H9 (cell line): ENCODE measurements around the gene CADPS. TPM values are rescaled to one million over a fixed set of nuclear protein-coding genes. Genes with fewer than 3 reads are reported as not detected.

Experiments
- DNase-seq: peaks from one replicate; pipeline ENCODE4 v3.0.0-alpha.2; 2017
- H2AFZ ChIP-seq: one replicate; pipeline ENCODE4 v1.6.1; 2013; ENCODE audit warnings: mild to moderate bottlenecking, low read length, control low read depth, moderate library complexity
- H2AK5ac ChIP-seq: 2 replicates; pipeline ENCODE4 v1.6.1; 2013; ENCODE audit warnings: low read length, control low read depth, mixed read lengths; ENCODE audit not compliant: insufficient read length
- H2BK120ac ChIP-seq: one replicate; pipeline ENCODE4 v1.6.1; 2013; ENCODE audit warnings: low read depth, mild to moderate bottlenecking, low read length, control low read depth, inconsistent platforms; ENCODE audit not compliant: poor library complexity, severe bottlenecking
- H2BK12ac ChIP-seq: 2 replicates; pipeline ENCODE4 v1.6.1; 2013; ENCODE audit warnings: low read length, control low read depth, mixed read lengths, low read depth; ENCODE audit not compliant: insufficient read length
- H2BK15ac ChIP-seq: 2 replicates; pipeline ENCODE4 v1.6.1; 2013; ENCODE audit warnings: low read depth, low read length, control low read depth
- H2BK20ac ChIP-seq: one replicate; pipeline ENCODE4 v1.6.1; 2013; ENCODE audit warnings: low read depth, mild to moderate bottlenecking, low read length, control low read depth, inconsistent platforms; ENCODE audit not compliant: poor library complexity, severe bottlenecking
- H2BK5ac ChIP-seq: 2 replicates; pipeline ENCODE4 v1.6.1; 2013; ENCODE audit warnings: low read length, control low read depth, mixed read lengths; ENCODE audit not compliant: insufficient read length
- H3K14ac ChIP-seq: 2 replicates; pipeline ENCODE4 v1.6.1; 2013; ENCODE audit warnings: low read length, control low read depth; ENCODE audit not compliant: insufficient read depth
- H3K18ac ChIP-seq: 2 replicates; pipeline ENCODE4 v1.6.1; 2013; ENCODE audit warnings: low read depth, mild to moderate bottlenecking, mixed read lengths, low read length, control low read depth; ENCODE audit not compliant: insufficient read length
- H3K23ac ChIP-seq: 2 replicates; pipeline ENCODE4 v1.6.1; 2013; ENCODE audit warnings: low read length, control low read depth, mixed read lengths, low read depth; ENCODE audit not compliant: insufficient read length
- H3K23me2 ChIP-seq: 2 replicates; pipeline ENCODE4 v1.6.1; 2013; ENCODE audit warnings: low read depth, mild to moderate bottlenecking, mixed read lengths, low read length, control low read depth; ENCODE audit not compliant: insufficient read length, poor library complexity, severe bottlenecking
- H3K27ac ChIP-seq: 2 replicates; pipeline ENCODE4 v1.5.1; 2013; ENCODE audit warnings: low read length, control low read depth, mixed read lengths, low read depth; ENCODE audit not compliant: insufficient read length
- H3K27me3 ChIP-seq: 2 replicates; pipeline ENCODE4 v1.6.1; 2013; ENCODE audit warnings: low read length, control low read depth, inconsistent platforms; ENCODE audit not compliant: insufficient read depth
- H3K4ac ChIP-seq: 2 replicates; pipeline ENCODE4 v1.6.1; 2013; ENCODE audit warnings: low read depth, mild to moderate bottlenecking, control low read depth, inconsistent platforms, low read length, moderate library complexity
- H3K4me1 ChIP-seq: 2 replicates; pipeline ENCODE4 v1.6.1; 2013; ENCODE audit warnings: low read length, control low read depth, inconsistent platforms; ENCODE audit not compliant: insufficient read depth
- H3K4me2 ChIP-seq: 2 replicates; pipeline ENCODE4 v1.6.1; 2013; ENCODE audit warnings: low read length, control low read depth, mixed read lengths; ENCODE audit not compliant: insufficient read length, insufficient read depth
- H3K56ac ChIP-seq: 2 replicates; pipeline ENCODE4 v1.6.1; 2013; ENCODE audit warnings: low read depth, mild to moderate bottlenecking, mixed read lengths, low read length, control low read depth; ENCODE audit not compliant: insufficient read length
- H3K79me1 ChIP-seq: 2 replicates; pipeline ENCODE4 v1.6.1; 2013; ENCODE audit warnings: low read depth, mild to moderate bottlenecking, moderate library complexity, low read length, control low read depth, inconsistent platforms; ENCODE audit not compliant: insufficient read depth, poor library complexity, severe bottlenecking
- H3K79me2 ChIP-seq: 2 replicates; pipeline ENCODE4 v1.6.1; 2013; ENCODE audit warnings: low read length, control low read depth, inconsistent platforms; ENCODE audit not compliant: insufficient read depth
- H3K9ac ChIP-seq: 2 replicates; pipeline ENCODE4 v1.6.1; 2013; ENCODE audit warnings: low read length, control low read depth, mixed read lengths; ENCODE audit not compliant: insufficient read length; ENCODE audit errors: extremely low read depth
- H3K9me3 ChIP-seq: one replicate; pipeline ENCODE4 v1.6.1; 2013; ENCODE audit warnings: low read depth, low read length, inconsistent platforms; ENCODE audit not compliant: control insufficient read depth
- H3T11ph ChIP-seq: one replicate; pipeline ENCODE4 v1.6.1; 2013; ENCODE audit warnings: mild to moderate bottlenecking, low read length, control low read depth, inconsistent platforms
- H4K20me1 ChIP-seq: one replicate; pipeline ENCODE4 v1.6.1; 2013; ENCODE audit not compliant: control insufficient read depth, insufficient read length, insufficient read depth
- H4K5ac ChIP-seq: 2 replicates; pipeline ENCODE4 v1.6.1; 2013; ENCODE audit warnings: low read depth, mild to moderate bottlenecking, mixed read lengths, low read length, control low read depth; ENCODE audit not compliant: insufficient read length
- H4K8ac ChIP-seq: replicated peaks from 2 replicates; pipeline ENCODE4 v1.6.1; 2013; ENCODE audit warnings: low read length, control low read depth, mixed read lengths, low read depth; ENCODE audit not compliant: insufficient read length
- H4K91ac ChIP-seq: 2 replicates; pipeline ENCODE4 v1.6.1; 2013; ENCODE audit warnings: low read depth, mild to moderate bottlenecking, moderate library complexity, mixed read lengths, low read length, control low read depth; ENCODE audit not compliant: insufficient read length
- H3K27ac Mint-ChIP-seq, 3 experiments: 2 replicates in 2 of 3; 3 replicates in 1 of 3; pipeline ENCODE4 v1.8.0; 2020 to 2021; ENCODE audit warnings: mixed read lengths in 3 of 3, mild to moderate bottlenecking in 1 of 3, moderate library complexity in 1 of 3
- H3K27me3 Mint-ChIP-seq: 2 replicates; pipeline ENCODE4 v1.8.0; 2021; ENCODE audit warnings: low read depth, mild to moderate bottlenecking, moderate library complexity, mixed read lengths
- H3K36me3 Mint-ChIP-seq, 3 experiments: 2 replicates in 2 of 3; 3 replicates in 1 of 3; pipeline ENCODE4 v1.8.0; 2020 to 2021; ENCODE audit warnings: low read depth in 3 of 3, mixed read lengths in 3 of 3; ENCODE audit not compliant: insufficient read depth in 1 of 3
- H3K4me1 Mint-ChIP-seq, 2 experiments: 2 replicates each; pipeline ENCODE4 v1.8.0; 2020; ENCODE audit warnings: mixed read lengths in 2 of 2
- H3K4me3 Mint-ChIP-seq, 2 experiments: 2 replicates in 1 of 2; 3 replicates in 1 of 2; pipeline ENCODE4 v1.8.0; 2020 to 2021; ENCODE audit warnings: mild to moderate bottlenecking in 2 of 2, mixed read lengths in 2 of 2, moderate library complexity in 1 of 2
- H3K9me3 Mint-ChIP-seq, 2 experiments: 2 replicates in 1 of 2; 3 replicates in 1 of 2; pipeline ENCODE4 v1.8.0; 2020; ENCODE audit warnings: mild to moderate bottlenecking in 2 of 2, mixed read lengths in 2 of 2, moderate library complexity in 1 of 2
- CTCF ChIP-seq: fragments of 200-600 bp; sonication (generic); conservative IDR thresholded peaks from 3 replicates; pipeline ENCODE4 v1.8.0; 2021; ENCODE audit warnings: antibody characterized with exemption, mild to moderate bottlenecking
- WGBS: extraction: QIAGEN DNeasy Blood & Tissue Kit; methylation state at CpG from one replicate; pipeline ENCODE4 v1.1.7; 2013; ENCODE audit warnings: missing lambda C conversion rate, low lambda C conversion rate, mixed read lengths; ENCODE audit not compliant: insufficient read length; ENCODE audit errors: extremely low coverage; 5-methylcytosine and 5-hydroxymethylcytosine counted together
- total RNA-seq: library from RNA; stranded (reverse); gene quantifications from 2 replicates; pipeline ENCODE4 v1.2.1, GENCODE V29; 2021

Gene CADPS
- total RNA-seq, 1 experiment from 2014 or later = 6.6 TPM

GRCh38 chr3:62523672-62524071 lies 351.5 kb downstream of the CADPS start:
- Histone ChIP-seq H4K91ac (no peak overlapping the region), H3K79me2 (no peaks in the 10 kb centered on the region), H4K20me1 (no peaks in the 10 kb centered on the region), H3K27me3 (no peaks in the 10 kb centered on the region), H3K79me1 (no peaks in the 10 kb centered on the region), H3K4me1 (no peaks in the 10 kb centered on the region), H2BK12ac (no peak overlapping the region), H3K14ac (no peak overlapping the region), H3K4me2 (no peak overlapping the region), H3K23ac (no peak overlapping the region), H2BK15ac (no peak overlapping the region), H2BK5ac (no peak overlapping the region), H3T11ph (no peak overlapping the region), H3K4ac (no peak overlapping the region), H3K9me3 (no peaks in the 10 kb centered on the region), H2BK20ac (no peak overlapping the region), H4K5ac (no peak overlapping the region), H2AFZ (no peak overlapping the region), H3K56ac (no peak overlapping the region), H3K27ac (no peak overlapping the region), H2AK5ac (no peak overlapping the region), H3K9ac (no peak overlapping the region), H2BK120ac (no peak overlapping the region), H4K8ac (no peak overlapping the region), H3K23me2 (no peaks in the 10 kb centered on the region), H3K18ac (no peak overlapping the region)
- no peak for DNase-seq
- Mint-ChIP-seq H3K27me3 (peaks cover 5% of the 10 kb centered on the region), H3K36me3 (no peaks in the 10 kb centered on the region), H3K9me3 (no peaks in the 10 kb centered on the region), H3K4me1 (peaks cover 0 to 2% of the 10 kb centered on the region in 2 experiments; a peak in 1 of 4 replicates), H3K4me3 (no peak overlapping the region), H3K27ac (no peak overlapping the region)
- no CpG with 5 or more reads among the region's 4 CpGs for WGBS
- no peak for TF ChIP-seq CTCF
